ENCODE data around the gene SSBP3. TPM values are rescaled to one million over a fixed set of nuclear protein-coding genes. Genes with fewer than 3 reads are reported as not detected.

Gene SSBP3
- total and polyA plus RNA-seq, 9 of the 15 experiments (the other 6 are each of a cell fraction or from before 2014, with no cell fraction given) = 8.7 to 108 (median 33.8) TPM

DNA sequence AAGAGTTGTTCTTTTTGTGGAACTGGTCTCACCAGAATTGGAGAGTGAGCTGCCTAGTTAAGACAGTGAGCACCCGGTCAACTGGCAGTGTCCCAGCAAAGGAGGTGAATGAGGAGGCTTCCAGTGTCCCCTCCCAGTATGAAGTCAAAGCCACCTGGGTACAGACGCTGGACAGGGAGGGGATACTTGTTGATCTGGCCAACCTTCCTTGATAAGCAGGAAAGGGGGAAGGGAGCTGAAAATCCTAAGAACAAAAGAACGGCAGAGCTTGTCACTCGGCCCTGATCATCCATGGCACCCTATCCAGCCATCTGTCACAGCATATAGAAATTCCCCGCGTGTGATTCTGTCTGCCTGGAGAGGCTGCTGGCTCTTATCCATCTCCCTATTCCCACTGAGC is 91.5 kb downstream of the SSBP3 start:
- Histone ChIP-seq H3K9me3 (replicated peaks; ENCODE audit: control insufficient read depth, insufficient read depth, low read depth, low read length) (no peaks in the 10 kb centered on the region), H3K36me3 (ENCODE audit: control insufficient read depth, insufficient read depth, low read length) (peaks cover 15% of the 10 kb centered on the region; the same call in 2 of the 3 replicates), H3K9me1 (ENCODE audit: control insufficient read depth, insufficient read depth, low read length) (peaks cover 3% of the 10 kb centered on the region), H3K4me3 (no peak overlapping the region), H3K9ac (ENCODE audit: insufficient read depth in 1 of 2, low read depth in 2 of 2, low read length in 2 of 2) (0 out of 4 replicates have a peak overlapping the region, but pooled peaks of 1 of the 2 experiments have one; percentile 9), H3K27ac (ENCODE audit: extremely low read depth, low read depth, low read length) (no peak overlapping the region), H3K27me3 (ENCODE audit: control insufficient read depth in 2 of 2, insufficient read depth in 2 of 2, low read length in 2 of 2) (no peaks in the 10 kb centered on the region), H3K4me1 (replicated peaks in 1 of 2; ENCODE audit: control insufficient read depth in 2 of 2, insufficient read depth in 2 of 2, low read length in 2 of 2) (peaks cover 7 to 25% of the 10 kb centered on the region in 2 experiments; a peak in 4 of 5 replicates), H3K4me2 (ENCODE audit: insufficient read depth, low read length) (no peak overlapping the region), H3K79me2 (ENCODE audit: control insufficient read depth, insufficient read depth, low read length) (peaks cover 66% of the 10 kb centered on the region), H2AFZ (ENCODE audit: low read depth, low read length) (no peak overlapping the region), H4K20me1 (replicated peaks; ENCODE audit: control insufficient read depth, insufficient read depth, low read length) (peaks cover 34% of the 10 kb centered on the region)
- DNase-seq (ENCODE audit: extremely low read depth in 1 of 4, low spot score in 3 of 4) = no peak
- intact Hi-C loops (cut with micrococcal nuclease) (loop anchor here (5.0 kb wide), 1 partner anchor 43 kb away; no protein-coding TSS in a partner anchor), in situ Hi-C loops (cut with MboI) (loop anchor here (25.0 kb wide), 1 partner anchor 173 kb away; no protein-coding TSS in a partner anchor)
- ChIA-PET POLR2A (interaction anchor here (0.7 to 1.2 kb wide), 3 partner anchors 9 to 378 kb away, joined by 3 read pairs; no protein-coding TSS in a partner anchor), CTCF (ENCODE audit: low intra/inter-chr PET ratio) (no interaction called here)
- FAIRE-seq = peak; percentile 65
- BruUV-seq (replicated peaks) = no TSS peak
- 47% methylated on average over 6 of the region's 6 CpGs for WGBS (ENCODE audit: insufficient coverage, low coverage, missing lambda C conversion rate)
- ATAC-seq = no peak
- TF ChIP-seq, protein P1, sequence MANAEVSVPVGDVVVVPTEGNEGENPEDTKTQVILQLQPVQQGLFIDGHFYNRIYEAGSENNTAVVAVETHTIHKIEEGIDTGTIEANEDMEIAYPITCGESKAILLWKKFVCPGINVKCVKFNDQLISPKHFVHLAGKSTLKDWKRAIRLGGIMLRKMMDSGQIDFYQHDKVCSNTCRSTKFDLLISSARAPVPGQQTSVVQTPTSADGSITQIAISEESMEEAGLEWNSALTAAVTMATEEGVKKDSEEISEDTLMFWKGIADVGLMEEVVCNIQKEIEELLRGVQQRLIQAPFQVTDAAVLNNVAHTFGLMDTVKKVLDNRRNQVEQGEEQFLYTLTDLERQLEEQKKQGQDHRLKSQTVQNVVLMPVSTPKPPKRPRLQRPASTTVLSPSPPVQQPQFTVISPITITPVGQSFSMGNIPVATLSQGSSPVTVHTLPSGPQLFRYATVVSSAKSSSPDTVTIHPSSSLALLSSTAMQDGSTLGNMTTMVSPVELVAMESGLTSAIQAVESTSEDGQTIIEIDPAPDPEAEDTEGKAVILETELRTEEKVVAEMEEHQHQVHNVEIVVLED (CRISPR knock-in tag; IDR thresholded peaks at IDR 0.05) = no peak
- TF ChIP-seq ZBTB11 (CRISPR knock-in tag; IDR thresholded peaks at IDR 0.05) = no peak
- TF ChIP-seq CHD1 (IDR thresholded peaks at IDR 0.05; ENCODE audit: low read length) = no peak
